GM21723 (cell line): Measurements from ENCODE around the gene EIF3D.

Source experiments
- ATAC-seq: cut with Tn5 transposase; IDR thresholded peaks from one replicate; pipeline ENCODE4 v1.9.1; 2021; ENCODE audit warnings: mild to moderate bottlenecking, moderate library complexity; ENCODE audit not compliant: unreplicated experiment

The EIF3D gene

DNA sequence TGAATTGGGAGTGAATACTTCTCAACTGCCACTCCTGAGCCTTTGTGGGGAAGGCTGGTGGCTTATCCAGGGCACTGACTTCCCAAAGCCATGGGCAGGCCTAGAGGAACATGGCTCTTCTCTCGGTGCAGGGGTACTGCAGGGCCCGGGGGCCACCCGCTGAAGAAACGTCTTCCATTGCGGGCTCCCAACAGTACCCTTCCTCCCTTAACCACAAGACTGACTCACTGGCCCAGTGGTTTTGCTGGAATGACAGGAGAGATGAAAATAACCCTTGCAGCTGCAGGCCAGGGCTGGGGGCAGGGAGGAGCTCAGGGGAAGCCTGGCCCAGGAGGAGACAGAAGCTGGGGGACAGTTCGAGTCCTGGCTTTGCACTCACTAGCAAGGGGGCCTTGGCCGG lies 61.0 kb downstream of the EIF3D start:
- ATAC-seq: no peak

- no peak for ATAC-seq
These were observed 61.7 kb downstream of the EIF3D start for GRCh38 chr22:36467042-36467810.

DNA sequence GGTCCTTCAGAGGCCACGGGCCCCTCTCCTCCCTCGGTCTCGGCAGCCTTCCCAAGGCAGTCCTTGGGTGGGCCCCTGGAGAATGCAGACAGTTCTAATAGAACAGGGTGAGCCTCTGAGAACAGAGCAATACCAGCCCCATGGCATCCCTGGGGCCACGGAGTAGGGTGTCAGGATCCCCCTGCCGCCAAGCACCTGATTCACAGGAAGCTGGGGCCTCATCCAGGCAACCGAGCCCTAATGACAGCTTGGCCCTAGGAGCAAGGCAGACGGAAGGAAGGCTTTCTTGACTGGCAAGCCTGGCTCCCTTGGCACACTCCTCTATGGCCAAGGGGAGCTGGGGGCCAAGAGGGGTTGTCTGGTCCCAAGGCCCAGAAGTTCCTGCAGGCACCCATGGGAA lies 62.7 kb downstream of the EIF3D start:
- no peak for ATAC-seq

GRCh38 chr22:36465232-36466021 lies 63.5 kb downstream of the EIF3D start:
- ATAC-seq: no peak

GRCh38 chr22:36464715-36465231 lies 64.2 kb downstream of the EIF3D start:
- no peak for ATAC-seq

DNA sequence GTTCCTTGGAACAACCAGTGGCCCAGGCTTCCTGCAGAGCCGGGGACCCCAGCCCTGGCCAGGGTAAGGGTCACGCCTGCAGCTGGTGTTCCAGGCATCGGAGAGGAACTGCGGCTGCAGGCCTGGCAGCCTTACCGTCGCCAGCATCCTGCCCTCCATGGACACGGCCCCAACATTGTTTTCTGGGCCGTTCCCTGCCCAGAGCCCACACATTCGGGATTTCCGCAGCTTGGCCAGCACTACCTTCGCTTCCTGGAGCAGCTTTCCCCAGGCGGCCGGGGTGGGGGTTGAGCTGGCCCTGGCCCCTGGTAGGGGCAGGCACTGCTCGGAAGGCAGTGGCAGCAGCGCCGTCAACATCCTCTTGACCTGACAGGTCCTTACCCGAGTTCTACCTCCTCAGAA lies 65.2 kb downstream of the EIF3D start:
- ATAC-seq: no peak

DNA sequence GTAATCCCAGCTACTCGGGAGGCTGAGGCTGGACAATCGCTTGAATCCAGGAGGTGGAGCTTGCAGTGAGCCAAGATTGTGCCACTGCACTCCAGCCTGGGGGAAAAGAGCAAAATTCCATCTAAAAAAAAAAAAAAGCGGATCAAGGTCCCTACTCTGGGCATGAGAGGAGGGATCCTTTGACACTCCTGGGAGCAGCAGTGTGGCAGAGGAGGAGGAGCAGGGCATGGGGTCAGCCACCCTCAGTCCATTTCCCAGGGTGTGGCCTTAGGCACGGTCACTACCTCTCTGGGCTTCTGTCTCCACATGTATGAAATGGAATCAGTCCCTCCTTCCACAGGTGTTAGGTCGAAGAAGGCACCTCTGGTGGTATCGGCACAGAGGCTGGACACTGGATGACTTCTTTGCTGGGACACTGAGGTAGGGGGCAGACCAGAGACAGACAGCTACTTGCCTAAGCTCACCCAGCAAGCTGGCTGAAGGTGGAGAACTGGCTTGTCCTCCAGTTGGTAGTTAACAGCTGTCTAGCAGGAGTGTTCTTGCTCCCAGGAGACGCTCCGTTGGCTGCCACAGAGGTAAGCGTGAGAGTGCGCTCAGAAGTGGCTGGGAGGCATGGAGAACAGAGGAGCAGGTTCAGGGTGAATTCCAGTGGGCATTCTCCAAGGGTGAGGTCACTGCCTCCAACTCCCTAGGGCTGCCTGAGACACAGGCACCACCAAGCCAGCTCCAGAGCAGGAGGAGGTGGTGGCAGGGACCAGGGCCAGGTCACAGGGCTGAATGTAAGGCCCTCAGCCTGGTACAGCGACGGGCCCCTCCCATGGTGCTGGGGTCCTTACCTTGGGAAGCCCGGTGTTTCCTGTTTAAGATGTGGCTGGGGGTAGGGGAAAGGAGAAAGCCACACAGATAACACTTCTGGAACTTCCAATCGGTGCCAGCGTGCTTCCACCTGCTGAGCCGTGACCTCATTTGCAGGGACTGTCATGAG lies 67.0 kb downstream of the EIF3D start:
- no peak for ATAC-seq
